Neural crest cell (in vitro differentiated cells): Measurements from ENCODE around the gene GALNT8. TPM values are rescaled to one million over a fixed set of nuclear protein-coding genes. Genes with fewer than 3 reads are reported as not detected.
"Not testable (repeated sequence)": the region's sequence is repeated elsewhere in the genome, so short reads cannot be mapped to it uniquely, and the experiment has no call there.

Source experiments
- DNase-seq: peaks from one replicate; pipeline ENCODE4 v3.0.0; 2021; ENCODE audit warnings: low read depth, mixed read lengths, low spot score
- H3K27ac Mint-ChIP-seq: one replicate; pipeline ENCODE4 v1.8.0; 2021; ENCODE audit warnings: mild to moderate bottlenecking, mixed read lengths; ENCODE audit not compliant: unreplicated experiment
- H3K27me3 Mint-ChIP-seq: 2 replicates; pipeline ENCODE4 v1.8.0; 2021; ENCODE audit warnings: low read depth, mild to moderate bottlenecking, mixed read lengths
- H3K36me3 Mint-ChIP-seq: 2 replicates; pipeline ENCODE4 v1.8.0; 2021; ENCODE audit warnings: low read depth, mild to moderate bottlenecking, mixed read lengths
- H3K4me1 Mint-ChIP-seq: 2 replicates; pipeline ENCODE4 v1.8.0; 2021; ENCODE audit warnings: mixed read lengths
- H3K4me3 Mint-ChIP-seq: one replicate; pipeline ENCODE4 v1.8.0; 2021; ENCODE audit warnings: mild to moderate bottlenecking, mixed read lengths
- H3K9me3 Mint-ChIP-seq: 2 replicates; pipeline ENCODE4 v1.8.0; 2021; ENCODE audit warnings: mixed read lengths
- total RNA-seq: library from RNA; stranded (reverse); gene quantifications from 2 replicates; pipeline ENCODE4 v1.2.1, GENCODE V29; 2021
- TF ChIP-seq, protein P1 (sequence below): fragments of 200-600 bp; sonication (generic); conservative IDR thresholded peaks from 2 replicates; pipeline ENCODE4 v1.5.0; 2021; ENCODE audit warnings: antibody characterized with exemption, mild to moderate bottlenecking

The GALNT8 gene
- total RNA-seq, 1 donor from 2014 or later: 7.6 TPM

DNA sequence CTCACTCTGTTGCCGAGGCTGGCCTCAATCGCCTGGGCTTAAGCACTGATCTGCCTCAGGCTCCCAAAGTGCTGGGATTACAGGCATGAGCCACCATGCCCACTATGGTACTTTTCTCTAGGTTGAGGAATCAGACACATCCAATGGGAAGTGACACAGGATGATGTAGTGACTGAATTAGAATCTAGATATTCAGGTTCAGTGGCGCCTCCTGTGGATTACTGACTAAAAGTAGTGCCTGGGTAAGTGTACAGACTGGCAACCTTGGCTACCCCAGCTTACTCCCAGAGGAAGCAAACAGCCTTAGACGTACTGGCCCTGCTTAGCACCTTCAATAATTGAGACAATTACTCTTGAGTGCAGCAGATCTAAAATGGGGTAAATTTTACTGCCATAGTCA lies 22.8 kb downstream of the GALNT8 start:
- Mint-ChIP-seq H3K36me3 (peaks cover 18% of the 10 kb centered on the region), H3K4me1 (no peaks in the 10 kb centered on the region), H3K27ac (no peak overlapping the region), H3K4me3 (no peak overlapping the region), H3K9me3 (no peaks in the 10 kb centered on the region), H3K27me3 (no peaks in the 10 kb centered on the region)
- TF ChIP-seq, protein P1, sequence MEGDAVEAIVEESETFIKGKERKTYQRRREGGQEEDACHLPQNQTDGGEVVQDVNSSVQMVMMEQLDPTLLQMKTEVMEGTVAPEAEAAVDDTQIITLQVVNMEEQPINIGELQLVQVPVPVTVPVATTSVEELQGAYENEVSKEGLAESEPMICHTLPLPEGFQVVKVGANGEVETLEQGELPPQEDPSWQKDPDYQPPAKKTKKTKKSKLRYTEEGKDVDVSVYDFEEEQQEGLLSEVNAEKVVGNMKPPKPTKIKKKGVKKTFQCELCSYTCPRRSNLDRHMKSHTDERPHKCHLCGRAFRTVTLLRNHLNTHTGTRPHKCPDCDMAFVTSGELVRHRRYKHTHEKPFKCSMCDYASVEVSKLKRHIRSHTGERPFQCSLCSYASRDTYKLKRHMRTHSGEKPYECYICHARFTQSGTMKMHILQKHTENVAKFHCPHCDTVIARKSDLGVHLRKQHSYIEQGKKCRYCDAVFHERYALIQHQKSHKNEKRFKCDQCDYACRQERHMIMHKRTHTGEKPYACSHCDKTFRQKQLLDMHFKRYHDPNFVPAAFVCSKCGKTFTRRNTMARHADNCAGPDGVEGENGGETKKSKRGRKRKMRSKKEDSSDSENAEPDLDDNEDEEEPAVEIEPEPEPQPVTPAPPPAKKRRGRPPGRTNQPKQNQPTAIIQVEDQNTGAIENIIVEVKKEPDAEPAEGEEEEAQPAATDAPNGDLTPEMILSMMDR: no peak
- DNase-seq: no peak

DNA sequence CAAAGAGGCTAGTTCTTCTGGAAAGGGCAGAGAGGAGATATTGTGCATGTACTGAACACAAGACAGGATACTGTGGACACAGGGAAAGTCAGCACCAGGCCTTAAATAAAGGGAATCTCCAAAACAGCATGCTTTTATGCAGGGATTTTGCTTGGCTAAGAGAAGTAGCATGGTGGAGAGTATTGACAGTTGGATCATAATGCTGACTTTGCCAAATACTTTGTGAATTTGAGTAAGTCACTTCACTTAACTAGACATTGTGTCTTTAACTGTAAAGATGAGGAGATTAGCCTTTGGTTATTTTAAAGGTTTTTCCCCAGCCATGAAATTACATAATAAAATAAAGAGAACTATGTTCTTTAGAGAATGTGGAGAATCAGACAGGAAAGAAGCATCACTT lies 24.5 kb downstream of the GALNT8 start:
- Mint-ChIP-seq H3K27me3 (no peaks in the 10 kb centered on the region), H3K4me1 (no peaks in the 10 kb centered on the region), H3K36me3 (peaks cover 22% of the 10 kb centered on the region), H3K27ac (no peak overlapping the region), H3K9me3 (no peaks in the 10 kb centered on the region), H3K4me3 (no peak overlapping the region)
- TF ChIP-seq, protein P1: no peak
- no peak for DNase-seq

DNA sequence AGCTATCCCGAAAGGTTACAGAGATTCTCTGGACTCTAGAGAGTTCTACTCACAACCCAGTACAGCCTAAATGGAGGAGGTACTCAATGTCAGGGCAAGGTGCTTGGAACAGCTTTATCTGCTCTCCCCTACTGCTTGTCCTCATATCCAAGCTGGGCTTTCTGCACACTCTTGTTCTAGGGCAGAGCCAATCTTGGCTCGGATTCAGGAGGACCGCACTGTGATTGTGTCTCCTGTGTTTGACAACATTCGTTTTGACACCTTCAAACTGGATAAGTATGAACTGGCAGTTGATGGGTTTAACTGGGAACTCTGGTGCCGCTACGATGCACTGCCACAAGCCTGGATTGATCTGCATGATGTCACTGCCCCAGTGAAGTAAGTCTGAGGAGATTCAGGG lies 25.0 kb downstream of the GALNT8 start:
- Mint-ChIP-seq H3K9me3 (no peaks in the 10 kb centered on the region), H3K36me3 (peaks cover 23% of the 10 kb centered on the region), H3K27ac (no peak overlapping the region), H3K27me3 (no peaks in the 10 kb centered on the region), H3K4me1 (no peaks in the 10 kb centered on the region), H3K4me3 (no peak overlapping the region)
- TF ChIP-seq, protein P1: no peak
- no peak for DNase-seq

DNA sequence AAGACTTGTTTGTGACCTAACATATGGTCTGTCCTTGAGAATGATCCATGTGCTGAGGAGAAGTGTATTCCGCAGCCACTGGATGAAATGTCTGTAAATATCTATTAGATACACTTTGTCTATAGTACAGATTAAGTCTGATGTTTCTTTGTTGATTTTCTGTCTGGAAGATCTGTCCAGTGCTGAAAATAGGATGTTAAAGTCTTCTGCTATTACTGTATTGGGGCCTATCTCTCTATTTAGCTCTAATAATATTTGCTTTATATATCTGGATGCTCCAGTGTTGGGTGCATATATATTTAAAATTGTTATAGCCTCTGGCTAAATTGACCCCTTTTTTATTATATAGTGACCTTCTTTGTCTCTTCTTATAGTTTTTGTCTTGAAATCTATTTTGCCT lies 31.5 kb downstream of the GALNT8 start:
- DNase-seq, H3K9me3 Mint-ChIP-seq, H3K27ac Mint-ChIP-seq, H3K4me3 Mint-ChIP-seq, H3K4me1 Mint-ChIP-seq, H3K27me3 Mint-ChIP-seq: not testable (repeated sequence)
- H3K36me3 Mint-ChIP-seq: peaks cover 13% of the 10 kb centered on the region

DNA sequence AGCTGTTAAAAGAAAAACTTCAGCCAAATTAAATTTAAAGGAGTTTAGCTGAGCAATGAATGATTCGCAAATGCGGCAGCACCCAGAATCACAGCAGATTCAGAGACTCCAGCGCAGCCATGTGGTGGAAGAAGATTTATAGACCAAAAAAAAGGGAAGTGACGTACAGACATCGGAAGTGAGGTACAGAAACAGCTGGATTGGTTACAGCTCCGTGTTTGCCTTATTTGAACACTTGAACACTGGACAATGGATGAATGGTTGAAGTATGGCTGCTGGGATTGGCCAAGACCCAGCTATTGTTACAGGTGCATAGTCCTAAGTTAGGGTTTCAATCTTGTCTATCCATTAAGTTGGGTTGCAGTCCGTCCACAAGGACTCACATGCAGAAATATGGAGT lies 42.6 kb downstream of the GALNT8 start:
- Mint-ChIP-seq H3K27ac (no peak overlapping the region), H3K36me3 (peaks cover 6% of the 10 kb centered on the region), H3K4me3 (no peak overlapping the region), H3K4me1 (no peaks in the 10 kb centered on the region), H3K27me3 (no peaks in the 10 kb centered on the region), H3K9me3 (no peaks in the 10 kb centered on the region)
- TF ChIP-seq, protein P1: no peak
- no peak for DNase-seq

DNA sequence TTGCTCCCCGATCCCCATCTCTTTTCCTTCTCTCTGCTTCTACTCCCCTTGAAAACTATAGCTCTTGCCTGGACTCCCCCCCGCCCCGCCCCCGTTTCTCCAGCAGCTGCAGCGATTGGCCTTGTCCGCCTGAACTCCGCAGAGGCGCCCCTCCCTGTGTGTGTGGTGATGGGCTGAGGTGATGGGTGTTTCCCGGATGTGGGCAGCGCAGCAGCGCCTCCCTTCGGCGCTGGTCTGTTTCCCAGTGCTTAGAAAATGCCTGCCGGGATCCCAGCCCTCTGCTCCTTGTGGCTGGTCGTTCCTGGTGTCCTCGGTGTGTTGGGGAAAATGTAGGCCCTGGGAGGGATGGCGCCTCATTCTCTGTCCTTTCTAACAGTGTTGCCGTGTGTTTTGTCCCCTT lies 43.3 kb downstream of the GALNT8 start:
- TF ChIP-seq, protein P1: peak; percentile 42
- Mint-ChIP-seq H3K4me3 (no peak overlapping the region), H3K9me3 (no peaks in the 10 kb centered on the region), H3K27me3 (no peaks in the 10 kb centered on the region), H3K27ac (no peak overlapping the region), H3K4me1 (no peaks in the 10 kb centered on the region), H3K36me3 (peaks cover 6% of the 10 kb centered on the region)
- DNase-seq: peak; percentile 8
